Stimulated activated CD8-positive, alpha-beta memory T cell treated with anti-CD3 and anti-CD28 coated beads, Interleukin-4, amount 100 ng/mL, for 48 hours (primary cell): ENCODE measurements around the gene COL9A3.
A peak's percentile ranks its signal among the peaks of the same experiment; 100 is the strongest.

ENCODE experiments used
- DNase-seq: peaks from one replicate; pipeline ENCODE4 v3.0.0-alpha.2; 2020

COL9A3 gene

GRCh38 chr20:62778601-62779416 is 38.0 kb upstream of the COL9A3 start:
- no peak for DNase-seq

- no peak for DNase-seq
Observed at GRCh38 chr20:62779417-62779685, 37.5 kb upstream of the COL9A3 start.

GRCh38 chr20:62780204-62780603 is 36.6 kb upstream of the COL9A3 start:
- no peak for DNase-seq

GRCh38 chr20:62780696-62781095 is 36.2 kb upstream of the COL9A3 start:
- DNase-seq, result no peak

GRCh38 chr20:62782149-62782892 is 34.5 kb upstream of the COL9A3 start:
- no peak for DNase-seq

- DNase-seq, result no peak
Observed at GRCh38 chr20:62782893-62783278, 34.0 kb upstream of the COL9A3 start.

- no peak for DNase-seq
Observed at GRCh38 chr20:62784497-62784896, 32.4 kb upstream of the COL9A3 start.

- DNase-seq, result no peak
Observed at GRCh38 chr20:62785393-62785792, 31.5 kb upstream of the COL9A3 start.

- no peak for DNase-seq
Observed at GRCh38 chr20:62786157-62786556, 30.7 kb upstream of the COL9A3 start.

GRCh38 chr20:62787321-62787720 is 29.5 kb upstream of the COL9A3 start:
- no peak for DNase-seq

- no peak for DNase-seq
Observed at GRCh38 chr20:62787866-62788265, 29.0 kb upstream of the COL9A3 start.

- no peak for DNase-seq
Observed at GRCh38 chr20:62788607-62789006, 28.2 kb upstream of the COL9A3 start.

- DNase-seq, result no peak
Observed at GRCh38 chr20:62790075-62790474, 26.8 kb upstream of the COL9A3 start.

- peak; percentile 85 for DNase-seq
Observed at GRCh38 chr20:62791301-62792181, 25.3 kb upstream of the COL9A3 start.

- no peak for DNase-seq
Observed at GRCh38 chr20:62792182-62792939, 24.5 kb upstream of the COL9A3 start.

GRCh38 chr20:62792940-62793756 is 23.7 kb upstream of the COL9A3 start:
- no peak for DNase-seq

- no peak for DNase-seq
Observed at GRCh38 chr20:62793757-62794006, 23.2 kb upstream of the COL9A3 start.

GRCh38 chr20:62794007-62794724 is 22.7 kb upstream of the COL9A3 start:
- DNase-seq, result peak; percentile 98

- DNase-seq, result peak; percentile 81
Observed at GRCh38 chr20:62795023-62795761, 21.7 kb upstream of the COL9A3 start.

GRCh38 chr20:62796699-62797491 is 20.0 kb upstream of the COL9A3 start:
- no peak for DNase-seq
